IMR-90 (cell line): ENCODE measurements around the gene NLGN1.

Experiments
- BHLHE40 ChIP-seq: fragments of 150-350 bp; IDR thresholded peaks from 2 replicates; pipeline ENCODE4 v1.6.1; 2016; ENCODE audit warnings: mild to moderate bottlenecking, low read depth, low read length
- CEBPB ChIP-seq: IDR thresholded peaks from 2 replicates; pipeline ENCODE4 v1.6.1; 2012; ENCODE audit warnings: low read depth, low read length, improper control_type of control experiment
- CHD1 ChIP-seq: IDR thresholded peaks from 2 replicates; pipeline ENCODE4 v1.6.1; 2012; ENCODE audit warnings: low read depth, low read length, improper control_type of control experiment
- CTCF ChIP-seq: conservative IDR thresholded peaks from 2 replicates; pipeline ENCODE4 v1.5.1; 2012; ENCODE audit warnings: mild to moderate bottlenecking, low read depth, low read length, improper control_type of control experiment
- ELK1 ChIP-seq: fragments of 150-350 bp; IDR thresholded peaks from 2 replicates; pipeline ENCODE4 v1.6.1; 2016; ENCODE audit warnings: low read depth, mild to moderate bottlenecking, low read length, moderate library complexity, borderline replicate concordance
- FOS ChIP-seq: fragments of 150-350 bp; IDR thresholded peaks from 2 replicates; pipeline ENCODE4 v1.6.1; 2016; ENCODE audit warnings: low read depth, low read length
- MAFK ChIP-seq: IDR thresholded peaks from 2 replicates; pipeline ENCODE4 v1.6.1; 2012; ENCODE audit warnings: low read depth, low read length, improper control_type of control experiment
- MAZ ChIP-seq: IDR thresholded peaks from 2 replicates; pipeline ENCODE4 v1.6.1; 2012; ENCODE audit warnings: low read depth, mild to moderate bottlenecking, low read length, improper control_type of control experiment, moderate library complexity, borderline replicate concordance
- MXI1 ChIP-seq: IDR thresholded peaks from 2 replicates; pipeline ENCODE4 v1.6.1; 2012; ENCODE audit warnings: low read depth, mild to moderate bottlenecking, low read length, moderate library complexity, borderline replicate concordance
- POLR2A ChIP-seq: IDR thresholded peaks from 2 replicates; pipeline ENCODE4 v1.6.1; 2012; ENCODE audit warnings: mild to moderate bottlenecking, low read depth, low read length
- RAD21 ChIP-seq: IDR thresholded peaks from 2 replicates; pipeline ENCODE4 v1.6.1; 2012; ENCODE audit warnings: low read length, improper control_type of control experiment
- RCOR1 ChIP-seq: IDR thresholded peaks from 2 replicates; pipeline ENCODE4 v1.6.1; 2012; ENCODE audit warnings: mild to moderate bottlenecking, low read length, improper control_type of control experiment; ENCODE audit not compliant: insufficient replicate concordance
- RFX5 ChIP-seq: IDR thresholded peaks from 2 replicates; pipeline ENCODE4 v1.8.0; 2012; ENCODE audit warnings: low read depth, mild to moderate bottlenecking, low read length, moderate library complexity

GRCh38 chr3:173796890-173797289 lies 399.3 kb downstream of the NLGN1 start:
- no peak for TF ChIP-seq MAFK
- no peak for TF ChIP-seq RCOR1
- no peak for TF ChIP-seq POLR2A
- no peak for TF ChIP-seq CEBPB
- TF ChIP-seq CTCF, result no peak
- TF ChIP-seq BHLHE40, result no peak
- no peak for TF ChIP-seq RFX5
- no peak for TF ChIP-seq ELK1
- TF ChIP-seq FOS, result no peak
- no peak for TF ChIP-seq MXI1
- no peak for TF ChIP-seq RAD21
- no peak for TF ChIP-seq CHD1
- TF ChIP-seq MAZ, result no peak
